Measurements from ENCODE around the gene HOXA6. TPM values are rescaled to one million over a fixed set of nuclear protein-coding genes. Genes with fewer than 3 reads are reported as not detected.

HOXA6 gene
- total and polyA plus RNA-seq, 2 of the 4 experiments (the other 2 are of a cell fraction), result 1.4 to 1.8 TPM

DNA sequence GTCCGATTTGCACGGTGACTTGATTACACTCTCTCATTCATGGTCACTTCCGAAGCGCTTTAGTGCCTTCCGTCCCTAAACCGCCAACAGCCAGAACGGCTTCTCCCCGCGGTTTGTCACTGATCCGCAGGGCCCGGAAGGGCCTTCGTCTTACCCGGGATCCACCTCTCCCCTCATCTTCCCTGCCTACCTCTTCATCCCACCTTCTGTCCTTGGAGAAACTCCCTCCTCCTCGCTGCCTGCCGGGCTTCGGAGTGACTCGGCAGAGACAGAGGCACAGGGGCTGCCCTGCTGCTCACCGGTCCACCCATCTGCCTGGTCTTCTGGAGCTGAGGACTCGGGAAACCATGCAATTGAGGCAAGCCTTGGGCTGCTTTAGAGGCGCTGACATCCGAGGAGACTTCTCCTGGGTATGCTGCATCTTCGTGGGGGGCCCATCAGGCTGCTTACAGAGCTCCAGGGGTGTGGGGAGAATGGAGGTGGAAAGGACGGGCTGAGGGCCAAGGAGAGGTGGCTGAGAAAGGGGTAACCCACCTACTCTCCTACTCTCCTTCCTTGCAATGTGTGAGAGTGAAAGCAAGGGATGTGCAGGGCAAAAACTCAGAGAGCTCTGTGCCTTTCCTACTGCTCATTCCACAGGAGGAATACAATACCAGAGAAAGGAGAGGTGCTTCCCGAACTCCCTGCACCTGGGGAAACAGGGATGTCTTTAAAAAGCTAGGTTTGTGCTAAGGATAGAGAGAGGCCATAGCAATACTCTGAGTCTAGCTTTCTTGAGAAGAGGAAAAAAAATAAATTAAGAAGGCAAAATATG is 38.5 kb upstream of the HOXA6 start:
- H3K14ac ChIP-seq (replicated peaks; ENCODE audit: low read depth, low read length), result no peak overlapping the region
- peak overlapping the region; percentile 33 for H2AFZ ChIP-seq (replicated peaks; ENCODE audit: low read length, poor library complexity)
- peaks cover 3% of the 10 kb centered on the region; the same call in 1 of the 2 replicates for H3K4me1 ChIP-seq (ENCODE audit: control insufficient read depth, insufficient read depth, low read length)
- no peak overlapping the region for H3K4me3 ChIP-seq (ENCODE audit: insufficient read depth, low read depth, low read length)
- no peaks in the 10 kb centered on the region for H3K36me3 ChIP-seq (ENCODE audit: control insufficient read depth, insufficient read depth, low read length)
- H3K9me3 ChIP-seq (ENCODE audit: control insufficient read depth, insufficient read depth, low read length), result peaks cover 17% of the 10 kb centered on the region; the same call in 1 of the 2 replicates
- H2AK9ac ChIP-seq (replicated peaks; ENCODE audit: low read depth, low read length, poor library complexity), result no peak overlapping the region
- intact Hi-C loops (cut with micrococcal nuclease) (no loop called here), dilution Hi-C loops (cut with HindIII; ENCODE audit: low sequenced_read_pairs, unreplicated experiment) (no loop called here), in situ Hi-C loops (cut with MboI; ENCODE audit: low sequenced_read_pairs) (no loop called here)
- no peak overlapping the region for H3K4ac ChIP-seq (ENCODE audit: low read depth, low read length)
- no peak overlapping the region for H3K4me2 ChIP-seq (ENCODE audit: low read depth, low read length)
- TF ChIP-seq BHLHE40 (IDR thresholded peaks at IDR 0.05; ENCODE audit: low read depth, low read length) (no peak), CHD1 (IDR thresholded peaks at IDR 0.05; ENCODE audit: low read depth, low read length) (no peak), CEBPB (IDR thresholded peaks at IDR 0.05; ENCODE audit: low read depth, low read length) (no peak), MAFK (IDR thresholded peaks at IDR 0.05; ENCODE audit: low read depth, low read length) (no peak), SMC3 (IDR thresholded peaks at IDR 0.05; ENCODE audit: low read depth, low read length) (no peak), CTCF (conservative IDR thresholded peaks at IDR 0.05; ENCODE audit: low read depth, low read length) (no peak), NFE2L2 (IDR thresholded peaks at IDR 0.05; ENCODE audit: low read depth, low read length) (no peak), MAZ (IDR thresholded peaks at IDR 0.05; ENCODE audit: borderline replicate concordance, low read depth, low read length) (no peak), POLR2A (IDR thresholded peaks at IDR 0.05; ENCODE audit: low read depth, low read length) (no peak)
- TF ChIP-seq, protein P1, sequence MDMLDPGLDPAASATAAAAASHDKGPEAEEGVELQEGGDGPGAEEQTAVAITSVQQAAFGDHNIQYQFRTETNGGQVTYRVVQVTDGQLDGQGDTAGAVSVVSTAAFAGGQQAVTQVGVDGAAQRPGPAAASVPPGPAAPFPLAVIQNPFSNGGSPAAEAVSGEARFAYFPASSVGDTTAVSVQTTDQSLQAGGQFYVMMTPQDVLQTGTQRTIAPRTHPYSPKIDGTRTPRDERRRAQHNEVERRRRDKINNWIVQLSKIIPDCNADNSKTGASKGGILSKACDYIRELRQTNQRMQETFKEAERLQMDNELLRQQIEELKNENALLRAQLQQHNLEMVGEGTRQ (IDR thresholded peaks at IDR 0.05; ENCODE audit: low read depth, low read length), result no peak
- H4K5ac ChIP-seq (ENCODE audit: low read depth, low read length), result no peak overlapping the region
- H4K91ac ChIP-seq (ENCODE audit: insufficient read depth, low read depth, low read length), result no peak overlapping the region
- H3K79me1 ChIP-seq (ENCODE audit: low read depth in 1 of 2, low read length in 2 of 2), result no peaks in the 10 kb centered on the region
- H3K27ac ChIP-seq (ENCODE audit: insufficient read depth, low read length), result no peak overlapping the region
- BruUV-seq (replicated peaks), result no TSS peak
- H3K27me3 ChIP-seq (ENCODE audit: control insufficient read depth, insufficient read depth, low read length), result peaks cover 93% of the 10 kb centered on the region
- H4K20me1 ChIP-seq (ENCODE audit: insufficient read depth, low read length), result peaks cover 17% of the 10 kb centered on the region; the same call in 1 of the 2 replicates
- H3K9me1 ChIP-seq (ENCODE audit: insufficient read depth, low read length), result no peaks in the 10 kb centered on the region
- no peak for ATAC-seq (ENCODE audit: low read depth)
- no peak overlapping the region for H2BK5ac ChIP-seq (ENCODE audit: low read depth, low read length, poor library complexity, severe bottlenecking)
- 10% methylated on average over 11 of the region's 24 CpGs; no CpG with 5 or more reads in 1 of the 2 experiments for WGBS, 2 experiments (ENCODE audit: extremely low coverage in 2 of 2, insufficient read length in 1 of 2)
- H2BK20ac ChIP-seq (ENCODE audit: low read depth, low read length), result no peak overlapping the region
- no peak overlapping the region for H3K9ac ChIP-seq (ENCODE audit: low read depth, low read length)
- no peak for DNase-seq
- H3K56ac ChIP-seq (ENCODE audit: extremely low read depth, insufficient read depth, low read length), result no peak overlapping the region
- H4K8ac ChIP-seq (ENCODE audit: low read depth in 2 of 2, low read length in 2 of 2), result no peak overlapping the region
- CTCF ChIA-PET, result interaction anchor here (1.7 kb wide), 1 partner anchor 10 kb away, joined by 10 read pairs; no protein-coding TSS in a partner anchor
- H2BK15ac ChIP-seq (ENCODE audit: low read depth, low read length), result no peak overlapping the region
- H2BK120ac ChIP-seq (ENCODE audit: low read depth, low read length), result no peak overlapping the region
- no peak overlapping the region for H3K18ac ChIP-seq (ENCODE audit: low read depth, low read length)
- no peak overlapping the region for H2AK5ac ChIP-seq (ENCODE audit: low read depth, low read length)
- POLR2A ChIA-PET (ENCODE audit: unreplicated experiment), result interaction anchor here (0.7 kb wide), 1 partner anchor 54 kb away, joined by 5 read pairs; no protein-coding TSS in a partner anchor
- H3K23ac ChIP-seq (ENCODE audit: low read depth, low read length), result no peak overlapping the region
